HG03571 (cell line): ENCODE measurements around the gene TMEM183A.

ENCODE experiments used
- ATAC-seq: cut with Tn5 transposase; IDR thresholded peaks from one replicate; pipeline ENCODE4 v1.9.1; 2021; ENCODE audit not compliant: unreplicated experiment

The TMEM183A gene

DNA sequence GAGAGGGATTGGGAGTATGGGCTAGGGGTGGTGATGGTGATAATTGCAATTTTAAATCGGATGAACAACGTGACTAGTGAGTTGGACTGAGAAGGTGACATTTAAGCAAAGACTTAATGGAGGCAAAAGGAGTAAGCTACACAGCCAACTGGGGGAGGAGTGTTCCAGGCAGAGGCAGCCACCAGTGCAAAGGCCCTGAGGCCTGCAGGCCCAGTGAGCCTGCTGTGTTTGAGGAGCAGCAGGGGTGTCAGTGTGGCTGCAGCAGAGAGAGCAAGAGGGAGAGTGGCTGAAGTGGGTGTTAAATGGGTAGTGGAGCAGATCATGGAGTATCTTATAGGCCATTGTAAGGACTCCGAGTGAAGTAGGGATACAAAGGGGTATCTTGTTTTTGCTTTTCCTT lies 59.8 kb downstream of the TMEM183A start:
- no peak for ATAC-seq

DNA sequence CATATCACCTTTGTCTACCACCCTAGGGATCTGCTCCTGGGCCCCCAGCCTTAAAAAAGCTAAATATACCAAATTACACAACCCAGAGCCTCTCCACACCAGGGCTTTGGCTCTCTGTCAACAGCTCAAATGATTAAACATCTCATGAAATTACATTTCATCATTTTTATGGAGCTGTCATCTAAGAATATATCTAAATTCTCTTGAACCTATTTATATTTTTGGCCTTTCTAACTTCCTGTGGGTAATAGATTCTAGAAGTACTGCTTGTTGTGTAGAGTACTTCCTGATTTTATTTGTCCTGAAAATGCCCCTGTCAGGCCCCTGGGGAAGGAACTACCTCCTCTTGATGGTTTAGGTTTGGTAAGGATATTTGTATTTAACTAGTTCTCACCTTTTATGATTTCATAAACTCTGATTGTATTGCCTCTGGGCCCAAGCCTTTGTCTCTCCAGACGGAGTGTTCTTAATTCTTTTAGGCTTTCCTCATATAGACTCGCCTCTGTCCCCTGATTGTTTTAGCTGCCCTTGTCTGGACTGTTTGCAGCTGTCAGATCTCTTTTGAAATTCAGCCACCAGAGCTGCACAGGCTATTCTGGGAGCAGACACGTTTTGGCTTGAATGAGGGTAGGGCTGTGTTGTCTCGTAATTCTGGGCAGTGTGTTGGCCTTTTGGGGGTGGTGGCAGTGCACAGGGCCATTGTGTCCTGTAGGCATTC lies 62.0 kb downstream of the TMEM183A start:
- ATAC-seq = no peak

DNA sequence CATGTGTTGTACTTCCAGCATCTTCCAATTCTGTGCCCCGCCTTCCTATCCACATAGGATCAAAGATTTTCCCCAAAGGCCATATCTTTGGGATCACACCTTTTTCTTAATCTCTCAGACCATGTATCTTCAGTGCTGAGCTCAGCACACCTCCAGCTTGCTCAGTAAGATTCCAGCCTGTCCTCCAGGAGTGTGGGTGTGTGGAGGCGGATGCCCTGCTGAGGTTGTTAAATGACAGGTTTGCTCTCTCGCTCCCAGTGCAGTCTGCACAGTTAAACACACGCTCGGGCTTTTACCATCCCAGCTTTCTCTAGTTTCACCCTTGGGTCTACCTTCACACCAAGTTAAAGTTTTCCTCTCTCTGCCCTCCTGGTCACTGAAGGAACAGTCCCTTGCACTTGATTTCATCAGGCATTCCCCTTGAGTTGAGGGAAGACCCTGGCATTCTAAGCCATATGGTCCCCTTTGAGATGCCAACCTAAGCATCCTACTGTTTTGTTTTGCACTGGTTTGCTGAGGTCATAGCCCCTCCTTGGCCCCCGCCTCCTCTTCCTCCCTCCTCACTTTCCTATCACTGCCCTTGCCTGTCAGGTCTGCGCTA lies 64.9 kb downstream of the TMEM183A start:
- no peak for ATAC-seq

DNA sequence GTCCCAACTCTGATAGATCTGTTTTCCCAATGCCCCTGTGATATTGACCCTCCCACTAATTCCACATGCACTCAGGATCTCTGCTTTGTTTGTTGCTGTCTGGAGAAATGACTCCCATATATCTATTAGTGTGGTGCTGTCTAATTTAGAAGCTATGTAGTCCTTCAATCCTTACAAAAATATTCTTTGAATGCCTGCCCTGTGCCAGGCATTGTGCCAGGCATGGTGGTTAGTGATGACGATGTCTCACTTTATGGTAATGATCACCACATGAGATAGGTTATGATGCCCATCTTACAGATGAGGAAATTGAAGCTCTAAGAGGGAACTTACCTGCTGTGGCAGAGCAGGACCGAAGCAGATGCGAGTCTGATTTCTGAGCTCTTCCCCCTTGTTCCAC lies 65.7 kb downstream of the TMEM183A start:
- no peak for ATAC-seq

DNA sequence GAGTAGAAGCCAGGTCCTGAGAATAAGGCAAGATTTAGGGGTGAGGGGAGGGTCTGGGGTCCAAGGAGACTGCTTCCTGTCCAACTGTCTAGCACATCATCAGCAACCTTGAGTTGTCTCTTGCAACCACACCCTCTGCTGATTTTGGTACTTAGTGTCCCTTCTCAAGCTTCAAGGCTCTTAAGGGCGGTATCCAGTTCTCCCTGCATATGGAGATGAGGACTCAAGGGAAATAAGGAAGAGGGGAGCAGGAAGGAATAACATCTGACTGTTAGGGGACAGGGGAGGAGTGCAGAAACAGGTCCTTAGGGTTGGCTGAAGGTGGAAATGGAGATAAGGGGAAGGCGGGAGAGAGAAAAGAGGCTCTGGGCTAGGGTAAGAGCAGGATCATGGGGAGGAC lies 66.3 kb downstream of the TMEM183A start:
- no peak for ATAC-seq
